ENCODE data around the gene GFER.

GFER gene

DNA sequence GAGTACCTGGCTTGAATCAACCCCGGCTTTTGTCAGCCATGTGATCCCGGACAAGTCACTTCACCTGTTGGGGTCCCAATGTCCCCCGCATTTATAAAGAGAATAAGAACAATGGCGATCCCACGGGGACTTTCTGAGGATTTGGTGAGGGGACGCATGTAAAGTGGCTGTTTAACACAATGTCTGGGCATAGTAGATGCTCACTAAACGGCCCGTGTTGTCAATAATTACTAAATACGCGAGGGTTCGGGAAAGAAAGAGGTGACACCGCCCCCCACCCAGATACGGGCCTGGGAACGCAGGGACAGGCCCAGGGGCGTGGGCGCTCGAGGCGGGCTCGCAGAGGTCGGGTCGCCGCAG lies 7.6 kb downstream of the GFER start:
- no peak for DNase-seq

DNA sequence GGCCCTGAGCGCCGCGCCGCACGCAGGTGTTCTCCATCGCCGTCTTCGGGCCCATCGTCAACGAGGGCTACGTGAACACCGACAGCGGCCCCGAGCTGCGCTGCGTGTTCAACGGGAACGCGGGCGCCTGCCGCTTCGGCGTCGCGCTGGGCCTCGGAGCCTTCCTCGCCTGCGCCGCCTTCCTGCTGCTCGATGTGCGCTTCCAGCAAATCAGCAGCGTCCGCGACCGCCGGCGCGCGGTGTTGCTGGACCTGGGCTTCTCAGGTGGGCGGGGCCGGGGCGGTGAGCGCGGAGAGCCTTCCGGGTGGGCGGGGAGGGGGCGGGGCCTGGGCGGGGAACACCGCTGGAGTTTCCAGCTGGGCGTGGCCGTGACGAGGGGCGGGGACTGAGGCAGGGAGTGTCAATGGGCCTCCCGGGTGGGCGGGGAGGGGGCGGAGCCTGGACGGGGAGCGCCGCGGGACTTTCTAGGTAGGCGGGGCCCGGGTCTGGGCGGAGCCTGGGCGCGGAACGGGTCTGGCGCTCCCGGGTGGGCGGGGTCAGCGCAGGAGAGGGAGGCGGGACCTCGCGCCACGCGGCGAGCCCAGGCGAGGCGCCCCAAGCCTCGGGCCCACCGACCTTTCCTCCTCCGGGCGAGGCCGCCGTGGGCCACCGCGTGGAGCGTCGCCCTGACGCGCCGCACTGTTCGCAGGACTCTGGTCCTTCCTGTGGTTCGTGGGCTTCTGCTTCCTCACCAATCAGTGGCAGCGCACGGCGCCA lies 8.1 kb downstream of the GFER start:
- peak; percentile 91 to 100 (median 97) for DNase-seq

DNA sequence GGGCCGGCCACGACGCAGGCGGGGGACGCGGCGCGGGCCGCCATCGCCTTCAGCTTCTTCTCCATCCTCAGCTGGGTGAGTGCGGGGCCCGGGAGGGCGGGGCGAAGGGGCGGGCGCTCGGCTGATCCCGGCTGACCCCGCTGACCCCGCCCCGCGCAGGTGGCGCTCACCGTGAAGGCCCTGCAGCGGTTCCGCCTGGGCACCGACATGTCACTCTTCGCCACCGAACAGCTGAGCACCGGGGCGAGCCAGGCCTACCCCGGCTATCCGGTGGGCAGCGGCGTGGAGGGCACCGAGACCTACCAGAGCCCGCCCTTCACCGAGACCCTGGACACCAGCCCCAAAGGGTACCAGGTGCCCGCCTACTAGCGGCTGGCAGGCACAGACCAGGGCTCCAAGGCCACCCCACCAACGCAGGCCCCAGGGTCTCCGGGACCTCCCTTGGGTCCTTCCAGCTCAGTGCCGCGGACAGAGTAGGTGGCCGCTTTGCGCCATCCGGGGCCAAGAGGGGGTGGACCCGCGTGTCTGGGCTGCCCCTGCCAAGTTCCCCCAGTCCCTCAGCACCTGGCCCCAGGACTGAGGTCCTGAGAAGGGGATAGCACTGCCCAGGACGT lies 8.8 kb downstream of the GFER start:
- DNase-seq = peak in 2 of 6 experiments; percentile 43 to 48

DNA sequence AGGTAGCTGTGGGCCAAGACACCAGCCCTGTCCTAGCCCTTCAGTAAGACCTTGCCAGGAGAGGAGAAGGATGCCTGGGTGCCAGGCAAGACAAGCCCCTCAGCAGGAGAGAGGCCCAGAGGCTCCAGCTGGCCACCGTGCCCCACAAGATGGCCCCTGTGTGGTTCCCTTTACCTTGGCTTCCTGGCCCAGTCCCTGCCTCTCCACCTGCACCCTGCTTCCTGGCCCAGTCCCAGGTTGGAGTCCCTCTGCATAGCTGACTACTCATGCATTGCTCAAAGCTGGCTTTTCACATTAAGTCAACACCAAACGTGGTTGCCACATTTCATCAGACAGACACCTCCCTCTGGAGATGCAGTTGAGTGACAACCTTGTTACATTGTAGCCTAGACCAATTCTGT lies 9.7 kb downstream of the GFER start:
- DNase-seq = peak in 1 of 6 experiments; percentile 32

DNA sequence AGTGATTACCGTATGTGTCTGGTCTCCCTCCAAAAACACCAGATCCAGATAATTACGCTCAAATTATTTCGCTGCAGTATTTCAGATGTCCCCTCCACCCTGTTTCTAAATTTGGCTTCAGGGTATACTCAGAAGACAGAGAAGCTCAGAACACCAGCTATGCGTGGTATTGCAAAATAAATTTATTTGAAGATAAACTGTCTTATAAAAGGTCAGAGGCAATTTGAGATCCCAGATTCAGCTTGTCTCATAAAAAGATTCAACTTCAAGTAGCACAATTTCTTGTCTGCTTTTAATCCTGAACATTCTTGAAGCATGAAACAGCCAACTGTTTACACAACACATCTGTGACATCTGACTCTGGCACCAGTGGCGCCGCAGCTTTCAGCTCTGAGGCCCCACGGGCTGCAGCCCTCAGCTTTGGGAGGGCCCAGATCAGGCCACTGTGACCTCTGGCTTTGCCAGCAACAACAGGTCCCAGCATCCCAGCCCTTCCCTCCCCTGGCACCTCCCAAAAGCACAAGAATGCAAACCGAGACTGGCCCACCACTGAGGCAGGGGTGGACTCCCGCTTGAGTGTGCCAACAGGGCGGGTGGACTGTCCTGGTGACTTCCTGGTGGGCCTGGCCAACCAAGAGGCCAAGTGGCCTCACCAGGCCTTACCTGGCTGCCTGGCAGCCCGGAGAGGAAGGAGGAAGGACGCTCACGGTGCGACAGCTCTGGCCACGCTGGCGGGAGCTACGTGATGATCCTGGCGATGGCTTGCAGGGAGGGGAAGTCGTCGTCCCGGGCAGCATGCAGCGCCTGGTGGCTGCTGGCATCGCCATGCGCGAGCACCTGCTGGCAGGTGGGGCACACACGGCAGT lies 13.7 kb downstream of the GFER start:
- no peak for DNase-seq

DNA sequence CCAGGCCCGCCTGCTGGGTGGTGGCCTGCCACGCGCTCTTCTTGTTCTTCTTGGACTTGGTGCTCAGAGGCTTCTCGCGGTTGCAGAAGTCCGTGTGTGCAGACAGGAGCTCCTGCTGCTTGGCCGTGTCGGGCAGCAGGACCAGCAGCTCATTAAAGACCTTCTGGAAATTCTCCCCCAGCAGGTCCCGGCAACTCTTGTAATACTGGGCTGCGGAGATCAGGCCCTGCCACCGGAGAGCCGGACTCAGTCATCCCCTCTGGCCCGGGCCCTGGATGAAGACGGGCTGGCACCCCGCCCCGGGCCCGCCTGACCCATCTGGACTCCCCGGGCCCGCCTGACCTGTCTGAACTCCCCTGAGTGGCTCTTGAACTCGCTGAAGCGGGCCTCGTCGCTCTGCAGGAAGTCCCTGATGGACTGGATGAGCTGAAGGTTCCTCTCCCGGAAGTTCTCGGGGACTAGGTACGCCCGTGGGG lies 14.4 kb downstream of the GFER start:
- no peak for DNase-seq

DNA sequence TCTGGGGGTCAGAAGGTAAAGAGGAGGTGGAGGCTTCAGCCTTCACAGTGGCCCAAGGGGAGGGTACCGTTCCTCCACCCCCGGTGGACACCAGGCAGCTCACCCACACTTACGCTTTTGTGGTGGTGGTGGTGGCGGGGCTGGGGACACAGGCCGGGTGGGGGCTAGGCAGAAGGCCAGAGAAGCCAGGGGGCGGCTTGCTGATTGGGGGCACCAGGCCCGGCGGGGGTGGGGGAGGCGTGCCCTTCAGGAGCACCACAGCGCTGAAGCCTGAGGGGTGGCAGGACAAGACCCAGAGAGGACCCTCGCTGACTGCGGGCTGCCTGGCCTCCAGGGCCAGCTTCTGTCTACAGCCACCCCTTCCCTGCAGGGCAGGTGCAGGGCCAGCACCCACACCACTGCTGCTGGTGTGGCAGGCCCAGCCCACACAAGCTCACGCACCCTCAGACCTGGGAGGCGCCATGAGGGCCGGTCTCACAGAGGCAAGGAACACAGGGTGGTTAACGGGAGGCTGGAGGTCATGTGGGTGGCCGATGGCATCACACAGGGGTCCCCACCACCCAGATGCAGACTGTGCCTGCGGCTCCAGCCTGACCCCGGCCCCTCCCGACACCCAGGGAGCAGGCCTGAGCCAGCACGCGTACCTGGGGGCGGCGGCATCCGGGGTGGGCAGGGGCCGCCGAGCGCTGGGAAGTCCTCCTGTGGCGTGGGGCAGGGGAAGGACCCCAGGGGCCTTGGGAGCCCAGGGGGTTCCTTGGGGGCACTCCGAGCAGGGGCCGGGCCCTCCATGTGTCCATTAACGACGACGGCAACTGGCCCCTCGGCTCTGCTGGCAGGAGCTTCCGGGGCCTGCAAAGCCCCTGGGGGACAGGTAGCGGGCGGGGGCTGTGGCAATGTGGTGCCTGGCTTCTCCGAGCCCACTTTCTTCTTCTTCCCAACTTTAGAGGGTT lies 15.1 kb downstream of the GFER start:
- no peak for DNase-seq

DNA sequence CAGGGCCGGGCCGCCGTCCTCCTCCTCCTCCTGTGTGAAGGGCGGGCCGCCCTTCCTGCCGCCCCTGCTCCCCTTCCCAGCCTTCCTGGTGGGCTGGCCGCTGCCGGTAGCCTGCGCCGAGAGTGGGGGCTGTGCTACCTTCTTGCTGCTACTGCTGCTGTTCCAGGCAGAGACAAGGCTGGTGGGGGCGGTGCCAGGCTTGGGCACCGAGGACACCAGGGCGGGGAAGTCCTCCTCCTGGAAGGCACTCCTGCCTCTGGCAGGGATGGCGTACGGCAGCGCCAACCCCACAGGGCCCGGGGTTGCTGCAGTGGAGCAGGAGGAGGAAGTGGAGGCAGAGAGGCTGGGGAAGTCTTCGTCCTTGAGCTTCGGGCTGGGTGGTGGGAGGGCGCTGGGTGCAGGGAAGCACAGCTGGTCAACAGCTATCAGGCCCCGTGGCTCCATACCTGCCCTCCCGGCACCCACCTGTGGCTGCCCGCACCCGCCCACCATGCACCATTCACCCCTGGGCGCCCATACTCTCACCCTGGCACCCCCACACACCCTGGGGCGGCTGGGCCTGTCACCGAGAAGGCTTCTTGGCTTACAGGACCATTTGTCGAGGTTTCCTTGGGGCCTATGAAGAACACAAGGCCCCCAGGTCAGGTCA lies 16.0 kb downstream of the GFER start:
- no peak for DNase-seq

DNA sequence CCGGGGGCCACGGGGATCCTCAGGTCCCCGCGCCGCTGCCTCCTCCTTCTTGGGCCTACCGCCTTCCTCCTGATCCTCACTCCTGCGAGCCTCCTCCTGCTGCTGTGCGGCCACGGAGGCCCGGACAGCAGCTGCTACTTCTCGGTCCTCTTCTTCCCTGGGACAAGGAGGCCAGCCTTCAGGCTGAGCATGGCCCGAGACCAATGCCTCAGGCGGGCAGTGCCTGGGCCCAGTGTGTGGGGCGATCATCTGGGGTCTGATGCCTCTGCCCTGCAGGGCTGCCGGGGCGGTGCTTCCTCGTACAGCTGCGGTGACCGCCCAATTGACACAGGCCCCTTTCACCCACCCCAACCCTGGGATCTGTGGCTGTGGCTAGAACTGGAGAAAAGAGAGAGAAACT lies 17.0 kb downstream of the GFER start:
- DNase-seq = no peak

DNA sequence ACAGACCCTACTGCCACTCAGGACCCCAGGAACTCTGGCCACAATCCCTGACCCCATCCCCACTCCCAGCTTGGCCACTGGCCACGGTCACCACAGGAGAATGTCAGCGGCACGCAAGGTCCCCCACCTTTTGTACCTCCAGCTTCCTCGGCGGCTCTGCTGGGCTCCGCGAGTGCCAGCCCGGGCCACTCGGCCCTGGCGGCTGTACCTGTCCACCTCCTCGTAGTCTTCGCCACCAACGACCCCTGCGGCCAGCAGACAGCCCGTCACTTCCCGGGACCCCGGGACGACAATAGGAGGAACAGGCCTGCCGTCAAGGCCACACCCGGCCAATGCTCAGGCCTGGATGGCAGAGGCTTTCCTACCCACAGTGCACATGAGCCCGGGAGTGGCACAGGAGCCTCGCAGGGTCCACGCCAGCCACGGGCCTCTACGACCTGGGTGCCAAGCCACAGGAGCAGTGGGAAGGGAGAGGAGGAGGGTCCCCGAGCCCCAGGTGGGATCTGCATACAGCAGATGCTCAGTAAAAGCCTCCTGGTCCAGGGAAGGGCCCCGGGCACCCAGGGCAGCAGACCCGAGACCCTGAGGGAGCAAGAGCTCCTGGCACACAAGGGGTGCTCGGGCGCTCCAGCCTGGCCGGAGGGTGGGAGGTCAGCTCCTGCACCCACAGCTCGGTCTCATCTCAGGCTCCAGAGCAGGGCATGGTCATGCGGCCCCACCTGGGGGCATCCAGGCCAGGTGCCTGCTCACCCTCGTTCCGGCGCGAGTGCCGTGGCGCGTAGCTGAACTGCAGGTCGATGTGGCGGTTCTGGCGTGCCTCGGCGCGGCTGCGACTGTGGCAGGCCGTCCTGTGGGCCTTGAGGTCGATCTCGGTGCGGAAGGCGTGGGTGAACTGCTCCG lies 17.7 kb downstream of the GFER start:
- DNase-seq = no peak

DNA sequence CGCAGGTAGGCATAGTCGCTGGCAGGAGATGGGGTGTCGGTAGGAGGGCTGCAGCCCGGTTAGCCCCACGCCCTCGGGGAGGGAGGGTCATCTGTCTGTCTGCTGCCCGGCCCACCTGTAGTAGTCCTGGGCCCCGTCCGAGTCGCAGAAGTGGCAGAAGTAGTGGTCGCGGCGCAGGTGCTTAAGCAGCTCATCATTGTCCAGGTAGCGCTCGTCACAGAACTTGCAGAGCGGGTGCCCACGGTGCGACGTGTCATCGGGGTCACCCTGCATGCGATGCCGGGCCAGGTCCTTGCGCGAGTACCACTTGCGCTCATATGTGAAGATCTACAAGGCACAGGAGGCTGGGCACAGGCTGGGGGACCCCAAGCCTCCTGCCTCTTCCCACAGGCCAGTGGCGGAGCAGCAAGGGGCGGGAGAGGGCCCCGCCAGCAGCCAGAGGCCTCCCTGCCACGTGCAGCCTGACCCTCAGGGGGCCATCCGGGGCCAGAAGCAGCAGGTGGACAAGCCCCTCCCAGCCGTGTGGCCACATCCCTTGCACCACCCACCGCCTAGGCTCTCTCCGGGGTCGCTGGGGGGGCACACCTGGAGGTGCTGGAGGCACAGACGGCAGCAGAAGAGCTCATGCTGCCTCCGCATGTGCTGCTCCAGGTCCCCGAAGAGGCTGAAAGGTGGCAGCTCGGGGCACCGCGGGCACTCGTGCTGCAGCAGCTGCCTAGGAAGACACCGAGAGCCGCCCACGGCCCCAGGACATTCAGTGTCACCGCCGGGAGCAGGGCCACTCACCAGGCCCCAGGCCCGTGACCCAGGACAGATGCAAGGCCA lies 18.6 kb downstream of the GFER start:
- DNase-seq = no peak

DNA sequence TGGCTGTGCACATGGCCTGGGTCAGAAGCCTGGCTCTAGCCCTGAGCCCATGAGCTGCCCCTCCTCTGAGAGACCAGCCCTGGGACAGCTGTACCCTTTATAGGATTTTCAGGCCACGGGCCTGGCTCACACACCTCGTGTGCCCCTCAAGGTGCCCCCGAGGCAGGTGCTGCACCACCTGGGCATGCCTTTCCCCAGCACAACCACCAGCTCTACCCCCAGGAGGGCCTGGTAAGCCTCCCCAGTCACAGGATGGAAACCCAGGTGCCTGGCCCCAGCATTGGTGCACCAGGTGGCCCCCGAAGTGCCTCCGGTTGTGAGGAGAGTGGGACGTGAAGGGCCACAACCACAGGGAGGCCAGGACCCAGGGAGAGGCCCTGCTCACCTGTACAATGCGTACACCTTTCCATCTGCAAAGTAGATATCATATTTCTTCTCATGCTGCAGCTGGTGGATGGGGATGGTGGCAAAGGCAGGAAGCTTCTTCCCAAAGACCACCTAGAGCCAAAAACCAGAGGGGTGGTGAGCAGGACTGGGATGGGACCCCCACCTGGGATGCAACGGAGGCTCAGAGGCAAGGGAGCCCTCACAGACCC lies 19.3 kb downstream of the GFER start:
- DNase-seq = no peak

DNA sequence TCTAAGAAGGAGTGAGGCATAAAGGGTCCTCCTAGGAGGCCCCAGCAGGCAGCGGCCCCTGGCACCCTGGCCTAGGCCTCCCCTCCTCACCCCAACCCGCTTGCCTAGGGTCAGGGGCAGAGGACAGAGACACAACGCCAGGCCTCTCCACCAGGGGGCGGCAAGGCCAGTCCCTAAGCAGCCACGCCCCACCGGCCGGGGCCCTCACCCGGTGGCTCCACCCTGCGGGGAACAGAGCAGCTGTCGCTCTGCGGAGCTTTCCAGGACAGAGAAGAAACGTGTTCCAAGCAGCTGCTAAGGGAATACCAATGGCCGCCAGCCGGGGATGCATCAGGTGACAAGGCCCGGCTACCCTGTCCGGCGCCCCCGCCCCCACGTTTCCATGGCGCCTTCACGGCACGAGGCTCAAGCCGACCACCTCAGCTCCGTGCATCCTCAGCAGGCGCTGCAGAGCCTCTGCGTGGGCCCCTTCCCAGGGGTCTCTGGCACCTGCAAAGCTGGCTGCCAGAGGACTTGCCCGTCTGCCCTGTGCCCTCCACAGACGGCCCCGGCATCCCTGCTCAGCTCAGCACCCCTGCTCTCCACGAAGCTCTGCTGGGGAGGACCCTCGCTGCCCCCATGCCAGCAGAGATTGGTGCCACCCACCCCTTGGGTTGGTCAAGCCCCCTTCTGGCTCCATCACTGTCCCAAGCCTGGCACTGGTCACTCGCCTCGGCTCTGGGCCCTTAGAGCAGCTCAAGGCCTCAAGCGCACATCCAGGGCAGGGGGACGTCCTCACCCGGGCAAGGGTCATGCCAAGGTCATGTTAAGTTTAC lies 20.0 kb downstream of the GFER start:
- DNase-seq = peak; percentile 69 to 81 (median 78)

DNA sequence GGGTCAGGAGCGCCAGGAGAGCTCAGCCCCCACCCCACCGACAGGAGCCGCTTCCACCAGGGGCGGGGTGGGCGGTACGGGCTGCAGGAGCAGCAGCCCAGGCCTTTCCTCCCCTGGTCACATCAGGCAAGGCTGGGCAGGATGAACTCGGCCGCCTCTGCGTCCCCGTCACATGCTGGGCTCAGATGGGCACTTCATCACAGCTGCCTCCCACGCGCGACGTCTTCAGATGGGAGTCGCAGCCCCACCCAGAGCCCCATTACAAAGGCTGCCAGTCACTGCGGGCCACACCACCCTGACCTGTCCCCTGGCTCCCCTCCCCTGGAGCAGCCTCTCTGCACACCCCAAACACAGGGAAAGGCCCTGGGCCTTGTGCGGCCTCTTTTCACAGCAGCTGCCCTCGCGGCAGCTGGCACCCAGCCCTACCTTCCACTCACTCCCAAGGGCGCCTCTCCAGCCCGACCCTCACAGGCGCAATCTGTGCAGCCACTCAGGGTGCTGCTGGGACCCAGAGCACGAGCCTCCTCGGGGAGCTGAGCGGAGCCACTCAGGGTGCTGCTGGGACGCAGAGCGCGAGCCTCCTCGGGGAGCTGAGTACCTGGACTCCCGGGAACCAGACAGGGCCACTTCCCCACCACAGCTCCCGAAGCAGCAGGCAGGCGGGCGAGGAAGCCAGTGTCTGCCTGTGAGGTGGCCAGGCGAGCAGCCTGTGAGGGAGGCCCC lies 21.0 kb downstream of the GFER start:
- DNase-seq = no peak

DNA sequence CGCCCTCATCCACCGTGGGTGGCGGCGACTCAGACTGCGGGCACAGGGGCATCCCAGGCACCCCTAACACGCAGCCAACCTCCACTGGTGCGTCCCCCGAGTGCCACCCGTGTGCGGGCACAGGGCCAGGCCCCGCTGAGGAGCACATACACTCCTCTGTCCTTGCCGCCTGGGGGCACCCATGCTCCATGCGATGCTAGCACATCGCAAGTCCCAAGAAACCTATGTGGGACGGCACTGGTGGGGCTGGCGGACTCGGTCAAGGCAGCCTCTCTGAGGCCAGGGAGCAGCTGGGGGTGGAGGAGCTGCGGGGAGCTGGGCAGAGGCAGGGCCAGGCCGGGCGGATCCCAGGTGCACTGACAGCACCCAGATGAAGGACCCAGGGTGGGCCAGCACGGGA lies 21.7 kb downstream of the GFER start:
- no peak for DNase-seq

DNA sequence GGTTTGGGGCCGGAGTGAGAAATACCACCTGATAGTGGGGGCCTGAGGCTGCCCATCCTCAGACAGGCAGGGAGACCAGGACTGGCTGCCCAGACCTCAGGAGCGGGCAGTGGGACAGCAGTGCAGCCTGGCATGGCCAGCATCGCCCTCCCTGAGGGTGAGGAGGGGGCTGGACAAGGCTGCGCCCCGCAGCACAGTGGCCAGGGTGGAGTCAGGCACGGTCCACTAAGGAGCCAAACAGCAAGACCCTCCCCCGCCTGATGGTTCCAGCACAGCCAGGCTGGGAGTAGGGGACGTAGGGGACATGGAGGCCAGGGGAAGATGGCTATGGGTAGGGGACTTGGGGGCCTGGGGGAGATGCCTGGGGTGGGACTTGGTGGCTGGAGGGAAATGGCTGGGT lies 22.3 kb downstream of the GFER start:
- DNase-seq = no peak

DNA sequence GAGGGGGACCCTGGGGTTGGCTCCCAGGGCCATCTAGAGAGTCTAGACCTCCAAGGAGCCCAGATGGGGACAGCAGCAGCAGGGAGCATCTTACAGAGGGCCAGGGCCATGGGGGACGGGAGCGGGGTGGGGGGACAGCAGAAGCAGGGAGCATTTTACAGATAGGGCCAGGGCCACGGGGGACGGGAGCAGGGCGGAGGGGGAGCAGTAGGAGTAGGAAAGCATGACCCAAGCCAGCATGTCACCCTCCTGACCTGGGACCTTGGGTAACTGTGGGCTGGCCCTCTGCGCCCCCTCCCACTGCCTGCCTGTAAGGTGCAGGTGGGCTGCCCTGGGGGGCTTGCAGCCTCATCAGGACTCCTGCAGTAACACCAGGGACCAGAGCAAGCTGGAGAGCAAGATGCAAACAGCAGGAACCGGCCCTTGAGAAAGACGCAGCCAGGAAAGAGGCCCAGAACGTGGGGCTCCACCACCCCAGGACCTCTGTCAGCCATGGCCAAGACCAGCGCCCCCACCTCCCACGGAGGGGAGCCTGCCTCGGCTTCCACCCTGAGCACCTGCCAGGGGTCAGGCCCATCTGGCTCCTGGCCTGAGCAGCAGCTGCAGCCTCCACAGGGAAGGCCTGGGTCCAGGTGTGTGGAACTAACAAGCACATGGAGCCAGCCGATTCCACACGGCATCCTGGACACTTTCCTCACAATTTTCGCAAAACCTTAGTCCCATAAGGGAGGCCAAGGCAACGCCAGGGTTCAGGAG lies 23.3 kb downstream of the GFER start:
- no peak for DNase-seq
